HPDE6-E6E7 (cell line): ENCODE results near the gene HES3.
A peak's percentile ranks its signal among the peaks of the same experiment; 100 is the strongest.

ENCODE experiments used
- DNase-seq: peaks from one replicate; pipeline ENCODE4 v3.0.0; 2011; ENCODE audit warnings: missing footprints; ENCODE audit errors: extremely low spot score

Gene HES3

DNA sequence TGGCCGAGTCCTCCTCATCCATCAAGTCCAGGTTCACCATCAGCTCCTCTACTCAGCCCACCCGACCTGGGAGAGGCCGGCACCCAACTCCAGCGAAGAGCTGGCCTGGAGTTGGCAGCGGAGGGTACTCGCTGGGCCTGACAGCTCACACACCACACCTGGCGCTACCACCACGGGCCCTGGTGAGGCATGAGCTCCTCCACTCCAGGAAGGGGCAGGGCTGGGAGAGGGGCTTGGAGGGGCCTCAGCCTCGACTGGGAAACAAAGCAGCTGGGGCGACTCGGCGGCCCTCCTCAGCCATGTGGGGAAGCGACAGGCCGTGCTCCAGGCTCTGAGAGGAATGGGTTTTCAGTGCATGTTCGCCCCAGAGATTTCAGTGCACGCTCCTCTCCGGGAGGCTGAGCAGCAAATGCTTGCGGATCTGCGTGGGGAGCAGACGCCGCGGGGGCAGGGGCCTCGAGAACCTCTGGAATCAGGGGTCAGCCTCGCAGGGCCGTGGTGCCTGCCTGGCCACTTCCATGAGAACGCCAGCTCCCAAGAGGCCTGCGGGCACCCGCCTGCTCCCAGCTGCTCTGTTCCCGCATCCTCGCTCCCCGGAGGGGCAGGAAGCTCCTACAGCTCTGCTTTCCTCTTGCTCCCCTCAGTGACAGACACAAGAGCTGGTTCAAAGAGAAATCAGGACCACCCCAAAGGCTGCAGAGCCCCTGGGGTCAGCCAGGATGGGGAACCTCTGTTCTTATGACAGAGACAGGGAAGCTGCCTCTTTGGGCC is 35.8 kb downstream of the HES3 start:
- no peak for DNase-seq

DNA sequence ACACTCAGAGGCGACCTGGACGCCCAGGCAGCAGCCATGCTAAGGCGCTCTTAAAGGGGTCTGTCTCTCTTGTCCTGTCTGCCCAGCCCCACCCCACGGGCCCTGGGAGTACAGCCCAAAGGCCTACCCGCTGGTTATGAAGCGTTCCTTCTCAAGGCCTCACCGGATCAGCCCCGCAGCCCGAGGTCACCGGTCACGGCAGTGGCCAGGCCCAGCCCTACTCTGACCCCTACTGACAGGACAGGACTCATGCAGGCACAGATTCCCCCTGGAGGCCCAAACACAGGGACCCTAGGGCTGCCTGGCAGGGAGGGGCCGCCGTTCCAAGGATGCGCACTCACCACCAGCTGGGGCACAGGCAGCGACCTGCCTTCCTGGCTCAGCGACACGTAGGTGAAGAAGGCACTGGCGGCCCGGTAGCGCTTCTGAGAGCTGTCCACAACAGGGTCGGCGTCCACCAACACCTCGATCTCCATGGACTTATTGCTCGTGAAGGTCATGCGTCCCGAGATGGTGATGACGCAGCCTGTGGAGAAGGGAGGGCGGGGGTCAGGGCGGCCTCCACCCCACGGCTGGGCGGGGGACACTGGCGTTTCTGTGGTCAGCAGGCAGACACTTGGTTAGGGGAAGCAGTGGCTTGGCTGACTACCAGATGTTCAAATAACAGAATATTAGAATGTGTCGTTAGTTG is 36.9 kb downstream of the HES3 start:
- DNase-seq: no peak

DNA sequence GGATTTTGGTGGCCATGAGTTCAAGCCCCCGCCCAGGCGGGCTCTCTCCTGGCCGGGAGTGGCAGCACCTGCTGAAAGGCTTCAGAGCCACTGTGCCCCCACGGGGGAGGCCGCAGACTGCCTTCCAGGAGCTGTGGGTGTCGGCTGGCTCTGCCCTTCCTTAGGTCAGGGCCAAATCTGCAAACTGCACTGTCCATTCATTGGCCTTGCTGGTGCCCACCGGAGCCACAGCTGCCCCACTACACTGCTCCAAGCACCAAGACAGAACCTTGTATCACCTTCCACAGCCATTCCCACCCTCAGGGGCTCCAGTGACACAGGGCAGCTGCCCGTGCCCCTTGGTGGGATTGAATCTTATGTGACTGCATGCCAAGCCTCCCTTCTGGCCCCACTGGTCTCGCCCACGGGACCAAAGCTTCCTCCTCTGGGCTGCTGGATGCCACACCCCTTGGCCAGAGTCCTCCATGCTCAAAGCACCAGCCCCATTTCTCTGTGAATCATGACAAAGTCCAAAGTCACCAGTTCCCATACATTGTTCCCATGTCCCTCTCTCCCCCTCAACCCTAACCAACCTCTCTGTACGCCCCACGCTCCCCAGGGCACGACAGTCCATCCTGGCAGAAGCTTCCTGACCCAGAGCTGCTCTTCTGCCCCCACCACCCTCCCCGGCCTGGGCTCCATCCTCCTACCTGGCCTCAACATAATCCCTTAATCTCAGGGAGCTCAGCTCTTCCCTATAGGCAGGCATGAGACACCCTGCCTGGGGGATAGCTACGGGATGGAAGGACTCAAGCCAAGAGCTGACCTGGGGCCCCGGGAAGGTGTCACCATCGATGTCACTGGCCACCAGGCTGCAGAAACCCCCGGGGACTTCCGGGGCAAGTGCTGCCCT is 37.8 kb downstream of the HES3 start:
- no peak for DNase-seq

DNA sequence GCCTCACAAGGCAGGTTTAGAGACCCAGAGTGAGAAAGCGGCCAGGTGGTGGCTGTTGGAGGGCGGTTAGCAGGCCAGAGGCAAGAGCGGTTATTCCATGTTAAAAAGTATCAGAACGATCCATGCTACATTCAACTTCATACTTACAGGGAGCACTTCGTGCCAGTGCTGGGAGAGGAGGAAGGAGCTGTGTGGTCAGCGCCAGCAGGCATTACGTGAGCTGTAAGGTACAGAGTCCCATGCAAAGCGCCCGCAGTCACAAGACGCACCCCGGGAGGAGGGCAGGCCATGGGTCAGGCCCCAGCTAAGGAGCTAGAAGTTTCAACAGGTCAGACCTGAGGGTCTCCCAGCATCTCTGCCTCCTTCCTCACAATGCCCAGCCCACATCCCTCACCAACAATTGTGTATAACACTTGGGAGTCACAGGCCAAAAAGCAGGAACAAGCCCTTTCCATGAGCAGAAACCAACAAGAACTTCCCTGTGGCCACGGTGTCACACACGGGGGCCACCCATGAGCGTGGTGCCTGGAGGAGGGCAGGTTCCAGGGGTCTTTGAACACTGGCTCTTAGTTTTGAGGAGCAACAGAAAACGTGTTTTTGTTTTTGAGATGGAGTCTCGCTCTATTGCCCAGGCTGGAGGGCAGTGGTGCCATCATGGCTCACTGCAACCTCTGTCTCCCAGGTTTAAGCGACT is 38.7 kb downstream of the HES3 start:
- DNase-seq: no peak

DNA sequence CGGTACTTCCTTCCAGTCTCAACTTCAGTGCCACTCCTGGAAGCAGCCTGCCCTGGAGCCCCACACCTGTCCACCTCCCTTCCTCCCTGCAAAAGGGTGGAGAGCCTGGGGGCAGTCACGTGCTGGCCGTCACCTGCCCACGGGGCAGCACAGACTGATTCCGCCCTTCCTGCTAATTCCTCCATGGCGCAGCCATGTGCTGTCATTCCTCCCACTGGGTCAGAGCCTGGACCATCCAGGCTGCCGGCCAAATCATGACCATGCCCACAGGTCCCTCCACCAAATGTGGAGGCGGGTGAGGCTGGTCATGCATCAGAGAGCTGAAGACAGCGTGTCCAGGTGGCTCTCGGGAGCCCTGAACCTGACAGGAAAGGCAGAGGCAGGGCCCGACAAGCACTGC is 41.4 kb downstream of the HES3 start:
- no peak for DNase-seq

DNA sequence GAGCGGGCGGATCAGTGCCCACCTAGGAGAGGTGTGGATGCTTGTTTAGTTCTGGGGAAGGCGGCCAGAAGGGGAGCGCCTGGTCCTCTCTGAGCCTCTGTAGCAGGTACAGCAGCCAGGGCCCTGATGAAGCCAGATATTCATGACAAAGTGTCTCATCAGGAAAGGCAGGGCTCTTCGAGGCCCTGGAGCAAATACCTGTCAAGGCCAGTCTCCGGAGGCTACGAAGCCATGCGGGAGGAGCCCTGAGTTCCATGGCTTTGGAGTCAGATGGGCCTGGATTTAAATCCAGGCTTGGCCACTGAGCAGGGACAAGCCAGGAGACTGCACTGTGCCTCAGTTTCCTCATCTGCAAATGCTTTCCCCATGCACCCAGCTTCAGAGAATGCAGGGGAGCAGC is 42.3 kb downstream of the HES3 start:
- no peak for DNase-seq

DNA sequence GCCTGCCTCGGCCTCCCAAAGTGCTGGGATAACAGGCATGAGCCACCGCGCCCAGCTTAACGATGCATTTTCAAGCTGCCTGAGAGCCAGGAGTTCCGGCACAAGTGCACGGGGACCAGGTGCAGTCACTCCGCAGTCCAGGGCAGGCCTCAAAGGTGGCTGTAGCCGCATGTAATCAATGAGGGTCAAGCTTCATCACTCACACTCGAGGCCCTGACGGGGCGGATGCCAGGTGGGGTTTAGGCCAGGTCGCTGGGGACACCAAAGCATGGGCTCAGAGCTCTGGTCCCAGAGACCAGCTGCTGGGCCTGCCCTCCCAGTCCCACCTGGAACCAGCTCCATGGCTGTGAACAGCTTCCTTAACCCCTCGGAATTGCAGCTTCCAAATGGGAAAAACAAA is 43.0 kb downstream of the HES3 start:
- no peak for DNase-seq

DNA sequence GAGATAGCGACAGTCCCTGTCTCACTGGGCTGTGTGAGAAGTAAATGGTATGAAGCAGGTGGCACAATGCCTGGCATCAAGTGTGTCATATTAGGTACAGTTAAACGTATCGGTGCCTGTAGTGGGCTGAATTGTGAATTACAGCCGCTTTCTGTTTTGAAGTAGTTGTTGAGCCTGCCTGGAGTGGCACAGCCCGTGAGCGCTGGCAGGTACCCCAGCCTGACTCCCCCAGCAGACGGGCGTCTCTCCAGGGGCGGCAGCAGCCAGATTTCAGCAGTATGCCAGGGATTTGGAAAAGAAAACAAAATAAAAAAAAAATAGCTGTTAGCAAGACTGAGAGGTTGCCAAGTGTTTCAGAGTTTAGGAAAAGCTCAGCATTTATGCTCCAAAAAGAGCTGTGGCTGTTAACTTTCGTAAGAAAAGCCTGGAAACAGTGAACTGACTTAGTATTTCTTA is 43.5 kb downstream of the HES3 start:
- DNase-seq: no peak

DNA sequence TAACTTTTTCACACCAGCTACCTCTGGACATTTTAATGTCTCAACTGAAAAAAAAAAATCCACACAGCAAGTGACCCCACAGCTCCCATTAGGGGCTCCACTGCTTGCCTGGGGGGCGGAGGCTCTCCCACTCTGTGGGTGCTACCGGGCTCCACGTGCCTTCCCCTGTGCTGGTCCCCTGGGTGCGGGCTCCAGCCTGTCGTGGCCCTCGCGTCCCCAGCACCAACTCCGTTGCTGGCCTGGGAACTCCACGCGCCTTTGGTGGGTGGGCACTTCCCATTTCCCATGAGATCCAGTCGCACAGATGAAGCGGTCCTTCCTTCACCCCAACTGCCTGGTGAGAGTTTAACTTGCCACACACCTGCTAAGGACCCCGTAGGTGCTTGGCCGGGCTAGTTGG is 44.0 kb downstream of the HES3 start:
- no peak for DNase-seq

DNA sequence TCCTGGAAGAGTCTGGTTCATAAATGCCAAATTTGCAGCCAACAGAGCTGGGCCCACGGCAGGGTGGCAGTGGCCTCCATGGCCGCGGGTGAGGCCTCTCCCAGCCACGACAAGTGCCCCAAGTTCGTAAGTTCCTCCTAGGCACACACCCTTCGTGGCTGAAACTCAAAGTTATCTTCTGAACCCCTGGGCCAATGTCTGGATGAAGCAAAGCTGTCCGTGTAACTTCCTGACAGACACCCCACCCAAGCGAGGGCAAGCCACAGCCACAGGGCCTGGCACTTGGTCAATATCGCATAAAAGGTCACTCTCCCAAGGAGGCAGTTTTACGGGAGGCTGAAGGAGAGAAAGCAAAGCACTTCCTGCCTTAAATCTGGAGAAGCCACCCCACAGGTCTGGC is 44.7 kb downstream of the HES3 start:
- DNase-seq: no peak

DNA sequence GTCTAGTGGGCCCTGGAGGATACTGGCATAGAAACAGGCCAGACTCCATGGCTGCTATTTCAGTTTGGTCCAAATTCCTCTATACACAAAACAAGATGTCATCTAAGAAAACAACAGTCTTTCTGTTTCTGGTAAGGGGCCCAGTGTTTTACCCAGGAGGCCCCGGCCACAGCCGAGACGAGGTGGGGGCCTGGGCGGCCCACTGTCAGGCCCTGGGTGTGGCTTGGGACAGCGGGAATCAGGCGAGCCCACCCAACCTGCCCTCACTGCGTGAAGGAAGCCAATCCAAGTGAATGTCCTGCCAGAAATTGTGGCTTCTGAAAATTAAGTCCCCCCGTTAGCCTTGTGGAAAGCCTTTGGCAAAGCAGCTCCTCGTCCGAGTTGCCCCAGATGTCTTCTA is 48.1 kb downstream of the HES3 start:
- DNase-seq: no peak

DNA sequence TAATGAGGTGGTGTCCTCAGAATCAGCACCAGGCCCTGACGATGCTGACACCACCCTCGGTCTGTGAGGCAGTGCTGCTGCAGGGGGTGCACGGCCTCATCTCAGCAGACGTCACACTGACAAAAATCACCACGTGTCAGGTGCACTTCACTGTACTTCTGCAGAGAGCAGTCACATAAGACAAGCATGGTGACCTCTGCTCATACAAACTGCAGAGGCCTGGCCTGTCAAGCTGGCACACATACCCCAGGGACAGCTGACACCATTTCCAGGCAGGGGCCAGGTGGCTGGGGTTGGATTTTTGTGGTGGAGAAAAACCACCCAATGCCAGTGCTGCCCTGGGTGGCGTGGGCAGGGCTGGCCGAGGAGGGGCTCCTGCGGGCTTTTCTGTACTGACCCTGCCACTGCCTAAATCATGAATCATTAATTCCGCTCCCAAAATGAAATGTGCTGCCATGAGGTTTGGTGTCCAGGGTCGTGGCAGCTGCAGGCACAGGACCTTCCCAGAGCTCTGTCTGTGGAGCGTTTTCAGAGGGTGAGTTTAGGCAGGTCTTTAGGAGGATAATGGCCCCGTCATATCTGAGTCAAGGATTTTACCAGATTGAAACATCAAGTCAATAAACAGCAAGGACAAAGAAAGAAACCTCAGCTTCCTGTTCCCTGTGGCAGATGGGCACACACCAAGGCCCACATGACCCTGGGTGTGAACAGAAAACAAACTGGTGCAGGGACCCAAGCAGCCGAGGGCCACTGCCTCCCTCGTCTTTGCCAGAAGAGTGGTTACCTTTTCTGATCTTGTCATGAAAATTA is 50.3 kb downstream of the HES3 start:
- DNase-seq: peak; percentile 49

DNA sequence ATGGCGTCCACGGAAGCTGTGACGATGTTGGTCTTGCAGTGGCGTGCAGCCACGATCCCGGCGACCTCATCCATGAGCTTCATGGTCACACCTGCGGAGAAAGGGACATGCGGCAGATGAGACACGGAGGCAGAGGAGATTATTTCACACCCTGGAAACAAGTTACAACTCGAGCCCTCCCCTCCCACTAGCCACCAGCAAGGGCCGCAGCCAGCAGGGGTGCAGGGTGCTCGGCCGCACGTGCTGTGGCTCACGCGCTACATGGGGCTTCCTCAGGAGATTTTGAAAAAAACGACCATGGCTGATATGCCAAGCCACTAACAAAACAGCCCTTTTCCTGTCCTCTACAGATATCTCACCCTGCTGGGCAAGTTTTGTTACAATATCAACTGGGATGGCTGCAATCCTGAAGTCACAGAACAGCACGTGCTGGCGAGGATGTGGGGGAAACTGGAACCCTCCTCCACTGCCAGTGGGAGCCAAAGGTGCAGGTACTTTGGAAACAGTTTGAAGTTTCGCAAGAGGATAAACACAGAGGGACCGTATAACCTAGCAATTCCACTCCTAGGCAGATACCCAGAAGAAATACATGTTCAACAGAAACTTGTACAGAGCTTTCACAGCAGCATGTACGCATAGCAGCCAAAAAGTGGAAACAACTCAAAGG is 51.0 kb downstream of the HES3 start:
- DNase-seq: peak; percentile 38
